Urinary bladder (tissue), 4 donors: Measurements from ENCODE around the gene TRIM37. TPM values are rescaled to one million over a fixed set of nuclear protein-coding genes. Genes with fewer than 3 reads are reported as not detected.
"Not testable (repeated sequence)": the region's sequence is repeated elsewhere in the genome, so short reads cannot be mapped to it uniquely, and the experiment has no call there.

ENCODE experiments used
- DNase-seq: peaks from one replicate; pipeline ENCODE4 v3.0.0-alpha.2; 2015; ENCODE audit errors: extremely low spot score
- H3K27ac ChIP-seq: one replicate; pipeline ENCODE4 v1.5.1; 2013; ENCODE audit warnings: low read depth, mild to moderate bottlenecking, moderate library complexity
- H3K36me3 ChIP-seq: one replicate; pipeline ENCODE4 v1.6.1; 2013; ENCODE audit warnings: mild to moderate bottlenecking, moderate library complexity; ENCODE audit not compliant: insufficient read depth
- H3K4me1 ChIP-seq: one replicate; pipeline ENCODE4 v1.6.1; 2013; ENCODE audit warnings: mild to moderate bottlenecking, moderate library complexity; ENCODE audit not compliant: insufficient read depth
- H3K4me3 ChIP-seq: one replicate; pipeline ENCODE4 v1.5.1; 2013; ENCODE audit warnings: low read depth, low read length
- WGBS: extraction: QIAGEN DNeasy Blood & Tissue Kit; methylation state at CpG from one replicate; pipeline ENCODE4 v1.1.7; 2013; 5-methylcytosine and 5-hydroxymethylcytosine counted together
- polyA plus RNA-seq: library from polyadenylated mRNA; stranded (reverse); fragments of 200-250 nt; gene quantifications from one replicate; pipeline ENCODE4 v1.2.3, GENCODE V29; 2013
- small RNA-seq: library from RNA; depleted of rRNA; stranded (forward); fragments of <200 nt; gene quantifications from one replicate; pipeline ENCODE3, GENCODE V24; 2014
- total RNA-seq: library from RNA; depleted of rRNA; stranded (reverse); fragments of >200 nt; gene quantifications from one replicate; pipeline ENCODE4 v1.2.3, GENCODE V29; 2014
- donor health status: healthy with polysubstance abuse.
- donor health status: healthy.

The TRIM37 gene
- total and polyA plus RNA-seq, 2 donors = 16.5 to 42.2 TPM

DNA sequence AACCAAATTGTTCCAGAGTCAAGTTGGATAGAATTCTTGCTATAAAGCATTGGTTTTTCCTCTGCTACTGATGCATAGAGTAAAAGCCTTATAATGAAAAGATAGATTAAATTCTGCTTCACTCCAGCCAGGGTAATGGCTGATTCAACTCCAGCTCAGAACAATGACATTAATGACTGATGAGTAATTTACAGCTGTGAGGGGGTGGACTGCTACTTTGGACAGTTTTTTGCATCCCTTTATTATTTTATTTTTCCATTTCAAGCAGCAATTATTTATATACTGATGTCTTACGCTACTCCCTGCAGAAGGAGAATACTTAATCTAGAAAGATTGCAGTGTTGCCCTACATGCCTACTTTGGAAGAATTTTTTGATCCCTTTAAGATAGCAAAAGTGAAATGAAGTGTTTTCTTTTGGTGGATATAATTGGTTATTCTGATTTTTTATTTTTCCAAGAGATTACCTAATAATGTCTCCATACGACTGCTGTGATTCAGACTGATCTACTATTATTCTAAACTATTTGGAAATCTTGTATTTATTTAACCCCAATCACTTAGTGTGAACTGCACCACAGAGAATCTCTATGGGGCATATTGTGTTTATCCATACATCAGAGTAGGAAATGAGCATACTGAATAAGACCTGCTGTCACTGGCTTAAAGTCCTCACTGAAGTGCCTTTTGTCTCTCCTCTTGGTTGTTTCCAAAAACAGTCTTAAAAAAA is 149.5 kb downstream of the TRIM37 start:
- DNase-seq = no peak
- Histone ChIP-seq H3K4me1 (no peaks in the 10 kb centered on the region), H3K36me3 (no peaks in the 10 kb centered on the region), H3K27ac (no peak overlapping the region), H3K4me3 (no peak overlapping the region)
- 73% methylated on average over 2 of the region's 2 CpGs for WGBS

DNA sequence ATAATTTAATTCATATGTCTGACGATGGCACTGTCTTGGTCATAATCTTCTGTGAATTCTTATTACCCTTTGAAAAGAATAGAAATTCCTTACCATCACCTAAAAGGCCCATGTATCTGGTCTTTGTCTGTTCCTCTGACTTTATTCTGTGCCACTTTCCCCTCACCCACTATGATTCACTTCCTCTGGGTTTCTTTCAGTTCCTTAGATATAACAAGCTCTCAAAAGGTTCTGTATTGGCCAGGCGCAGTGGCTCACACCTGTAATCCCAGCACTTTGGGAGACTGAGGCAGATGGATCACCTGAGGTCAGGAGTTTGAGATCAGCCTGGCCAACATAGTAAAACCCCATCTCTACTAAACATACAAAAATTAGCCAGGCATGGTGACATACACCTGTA is 152.3 kb downstream of the TRIM37 start:
- not testable (repeated sequence) for H3K36me3 ChIP-seq, DNase-seq, H3K27ac ChIP-seq, H3K4me1 ChIP-seq, H3K4me3 ChIP-seq
- WGBS = 82% methylated on average over 2 of the region's 2 CpGs

DNA sequence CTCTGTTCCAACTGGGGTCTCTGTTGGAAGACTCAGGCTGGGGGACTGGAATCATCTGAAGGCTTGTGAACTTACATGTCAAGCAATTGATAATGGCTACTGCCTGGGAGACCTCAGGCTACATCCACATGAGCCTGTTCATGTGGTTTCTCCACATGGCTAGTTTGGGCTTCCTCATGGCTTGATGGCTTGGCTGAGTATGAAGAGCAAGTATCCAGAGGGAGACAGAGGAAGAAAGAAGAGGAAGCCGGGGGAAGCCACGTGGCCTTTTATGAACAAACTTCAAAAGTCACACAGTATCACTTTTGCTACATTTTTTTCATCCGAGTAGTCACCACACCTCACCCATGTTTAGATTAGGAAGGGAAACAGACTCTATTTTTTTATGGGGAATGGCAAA is 158.9 kb downstream of the TRIM37 start:
- no peaks in the 10 kb centered on the region for H3K36me3 ChIP-seq
- no peak overlapping the region for H3K27ac ChIP-seq
- H3K4me1 ChIP-seq = no peaks in the 10 kb centered on the region
- no peak for DNase-seq
- WGBS = 79% methylated on average over 3 of the region's 3 CpGs
- no peak overlapping the region for H3K4me3 ChIP-seq

DNA sequence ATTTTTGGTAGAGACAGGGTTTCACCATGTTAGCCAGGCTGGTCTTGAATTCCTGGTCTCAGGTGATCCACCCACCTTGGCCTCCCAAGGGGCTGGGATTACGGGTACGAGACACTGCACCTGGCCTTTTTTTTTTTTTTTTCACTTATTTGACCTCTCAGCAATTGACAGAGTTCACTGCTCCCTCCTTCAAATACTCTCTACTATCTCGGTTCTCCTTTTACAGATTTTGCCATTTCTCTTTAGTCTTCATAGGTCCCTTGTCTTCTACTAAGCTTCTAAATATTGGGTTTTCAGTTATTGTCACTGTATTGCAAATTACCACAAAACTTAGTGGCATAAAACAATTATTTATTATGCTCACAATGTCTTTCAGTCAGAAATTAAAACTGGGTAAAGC is 159.3 kb downstream of the TRIM37 start:
- WGBS = 92% methylated on average over 3 of the region's 3 CpGs
- no peak for DNase-seq
- Histone ChIP-seq H3K4me1 (no peaks in the 10 kb centered on the region), H3K27ac (no peak overlapping the region), H3K36me3 (no peaks in the 10 kb centered on the region), H3K4me3 (no peak overlapping the region)

DNA sequence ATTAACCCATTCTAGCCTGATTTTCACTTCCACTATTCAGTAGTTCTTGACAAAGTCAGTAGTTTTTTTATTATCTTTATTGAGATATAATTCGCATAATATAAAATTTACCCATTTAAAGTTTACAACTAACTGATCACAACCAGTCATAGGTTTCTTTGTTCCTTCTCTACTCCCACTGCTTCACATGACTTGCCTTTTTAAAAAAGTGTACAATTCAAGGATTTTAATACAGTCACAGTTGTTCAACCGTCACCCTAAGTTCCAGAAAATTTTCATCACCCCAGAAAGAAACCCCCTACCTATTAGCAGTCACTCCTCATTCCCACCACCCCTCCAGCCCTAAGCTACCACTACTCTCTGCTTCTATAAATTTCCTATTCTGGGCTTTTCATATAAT is 162.5 kb downstream of the TRIM37 start:
- Histone ChIP-seq H3K36me3 (no peaks in the 10 kb centered on the region), H3K4me3 (no peak overlapping the region), H3K27ac (no peak overlapping the region), H3K4me1 (no peaks in the 10 kb centered on the region)
- DNase-seq = no peak
- whole genome bisulfite sequencing = 88% methylated on average over 2 of the region's 2 CpGs

DNA sequence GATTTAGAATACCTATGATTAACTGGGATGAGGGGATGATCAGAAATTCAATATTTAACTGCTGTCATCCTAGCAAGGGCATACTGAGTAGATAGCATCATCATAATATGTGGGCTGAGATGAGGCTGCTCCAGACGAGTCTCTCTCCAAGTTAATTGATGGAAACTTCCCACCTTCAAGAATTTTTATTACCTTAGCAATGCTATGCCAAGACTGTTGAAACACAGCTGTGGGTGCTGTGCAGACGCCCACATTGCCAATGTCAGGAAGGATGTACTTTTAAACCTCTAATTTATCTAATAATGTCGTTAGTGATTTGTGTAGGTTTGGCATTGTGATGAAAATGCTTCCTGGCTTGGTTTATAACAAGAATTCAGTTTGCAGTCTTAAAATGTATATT is 170.4 kb downstream of the TRIM37 start:
- 34% methylated on average over 3 of the region's 3 CpGs for WGBS
- Histone ChIP-seq H3K4me3 (no peak overlapping the region), H3K4me1 (no peaks in the 10 kb centered on the region), H3K36me3 (no peaks in the 10 kb centered on the region), H3K27ac (no peak overlapping the region)
- DNase-seq = no peak

DNA sequence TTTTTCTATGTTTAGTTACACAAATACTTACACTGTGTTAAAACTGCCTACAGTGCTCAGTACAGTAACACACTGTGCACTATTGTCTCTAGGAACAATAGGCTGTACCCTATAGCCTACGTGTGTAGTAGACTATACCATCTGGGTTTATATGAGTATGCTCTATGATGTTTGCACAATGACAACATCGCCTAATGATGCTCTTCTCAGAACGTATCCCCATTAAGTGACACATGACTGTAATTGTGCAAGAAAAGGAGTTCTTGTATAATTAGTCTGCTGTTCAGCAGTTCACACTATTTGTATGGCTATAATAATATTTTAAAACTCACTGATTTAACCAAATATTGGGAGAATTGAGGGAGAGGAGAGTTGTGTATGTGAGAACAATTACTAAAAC is 173.7 kb downstream of the TRIM37 start:
- 85% methylated on average over 3 of the region's 3 CpGs for WGBS

More for the DNA sequence above, 173.7 kb downstream of the TRIM37 start:
- DNase-seq = no peak
- Histone ChIP-seq H3K4me1 (no peaks in the 10 kb centered on the region), H3K27ac (no peak overlapping the region), H3K4me3 (no peak overlapping the region), H3K36me3 (no peaks in the 10 kb centered on the region)

Small RNA genes within 50 kb of the gene (small RNA-seq; reads per million reads assigned to genes)
- gene MIR301A (22.3 reads per million, percentile 95 among the genes with 10 or more reads in this experiment), gene MIR454 (171 reads per million, percentile 98 among the genes with 10 or more reads in this experiment), gene RN7SL716P (not detected), gene RNU2-58P (0.95 reads per million, percentile 73 among the genes with 10 or more reads in this experiment)

Other genes with a start within 250 kb of the TRIM37 start
- 76.9 TPM for gene SKA2, start 48.3 kb upstream of the TRIM37 start, total RNA-seq
- 26.9 TPM for gene SKA2, start 48.3 kb upstream of the TRIM37 start, polyA plus RNA-seq
- gene PRR11, start 48.9 kb upstream of the TRIM37 start, total RNA-seq = 7.9 TPM
- 0.86 TPM for gene PRR11, start 48.9 kb upstream of the TRIM37 start, polyA plus RNA-seq
- gene SMG8, start 103.2 kb upstream of the TRIM37 start, total RNA-seq = 17.8 TPM
- gene SMG8, start 103.2 kb upstream of the TRIM37 start, polyA plus RNA-seq = 9.6 TPM
- gene GDPD1, start 113.6 kb upstream of the TRIM37 start, total RNA-seq = 3.4 TPM
- gene GDPD1, start 113.6 kb upstream of the TRIM37 start, polyA plus RNA-seq = 1.2 TPM
- gene YPEL2, start 224.8 kb upstream of the TRIM37 start, total RNA-seq = 28.4 TPM
- gene YPEL2, start 224.8 kb upstream of the TRIM37 start, polyA plus RNA-seq = 16.0 TPM